Small intestine (tissue), 7 donors: Measurements from ENCODE around the gene ITPRIP. TPM values are rescaled to one million over a fixed set of nuclear protein-coding genes. Genes with fewer than 3 reads are reported as not detected.

Experiments used
- DNase-seq, 2 donors: peaks; one replicate each; pipeline versions ENCODE4 v3.0.0 to v3.0.0-alpha.2; 2013
- FAIRE-seq: peaks from 2 replicates; lab custom pipeline; 2012; peaks lifted over from hg19 to GRCh38; lab: Jason Lieb, UNC
- H3K27ac ChIP-seq, 3 donors: one replicate each; pipeline ENCODE4 v1.5.1; 2013; ENCODE audit warnings: low read length in 2 of 3, mild to moderate bottlenecking in 2 of 3, control low read depth in 1 of 3, inconsistent platforms in 1 of 3, low read depth in 1 of 3, moderate library complexity in 1 of 3
- H3K27me3 ChIP-seq, 3 donors: one replicate each; pipeline ENCODE4 v1.6.1; 2013; ENCODE audit warnings: low read length in 3 of 3, inconsistent platforms in 1 of 3; ENCODE audit not compliant: control insufficient read depth in 3 of 3, insufficient read depth in 3 of 3
- H3K36me3 ChIP-seq, 3 donors: one replicate each; pipeline ENCODE4 v1.6.1; 2013; ENCODE audit warnings: low read length in 3 of 3, inconsistent platforms in 1 of 3, low read depth in 1 of 3, mild to moderate bottlenecking in 1 of 3, moderate library complexity in 1 of 3; ENCODE audit not compliant: control insufficient read depth in 3 of 3, insufficient read depth in 2 of 3
- H3K4me1 ChIP-seq, 3 donors: one replicate each; pipeline ENCODE4 v1.6.1; 2013; ENCODE audit warnings: low read length in 2 of 3, inconsistent platforms in 1 of 3, low read depth in 1 of 3, mild to moderate bottlenecking in 1 of 3, moderate library complexity in 1 of 3; ENCODE audit not compliant: control insufficient read depth in 3 of 3, insufficient read depth in 2 of 3
- H3K4me3 ChIP-seq, 3 donors: one replicate each; pipeline ENCODE4 v1.5.1; 2013; ENCODE audit warnings: low read length in 3 of 3, control low read depth in 1 of 3, inconsistent platforms in 1 of 3, low read depth in 1 of 3, mild to moderate bottlenecking in 1 of 3, moderate library complexity in 1 of 3
- H3K9me3 ChIP-seq, 2 donors: one replicate each; pipeline ENCODE4 v1.6.1; 2013; ENCODE audit warnings: low read depth in 1 of 2, low read length in 1 of 2; ENCODE audit not compliant: control insufficient read depth in 2 of 2, insufficient read depth in 1 of 2
- WGBS, 3 donors: extraction: QIAGEN DNeasy Blood & Tissue Kit; methylation state at CpG; one replicate each; pipeline ENCODE4 v1.1.7; 2013; 5-methylcytosine and 5-hydroxymethylcytosine counted together
- polyA plus RNA-seq, 4 donors: library from polyadenylated mRNA; stranded (reverse) in 3 of 4; unstranded in 1 of 4; fragments of 200-250 nt in 3 of 4; fragments of 120-200 nt in 1 of 4; gene quantifications; one replicate each; pipeline versions ENCODE4 v1.2.1 to v1.2.3, GENCODE V29; 2013
- donor health status: healthy with polysubstance abuse.
- donor health status: control.
- donor health status: control.
- donor health status: Bipolar disorder and iron deficiency.
- donor health status: healthy.

ITPRIP gene
- polyA plus RNA-seq, 4 donors, result 0.67 to 10.0 (median 2.4) TPM

GRCh38 chr10:104296687-104297436 lies 41.4 kb downstream of the ITPRIP start:
- WGBS, 3 donors, result 88 to 96% (median 95%) methylated on average over 10 of the region's 10 CpGs
- no peaks in the 10 kb centered on the region for H3K27me3 ChIP-seq
- peaks cover 0 to 7% (median 0%) of the 10 kb centered on the region in 3 donors for H3K4me1 ChIP-seq
- peaks cover 0 to 26% (median 0%) of the 10 kb centered on the region in 3 donors for H3K36me3 ChIP-seq
- no peak overlapping the region for H3K4me3 ChIP-seq
- H3K27ac ChIP-seq, result no peak overlapping the region
- no peaks in the 10 kb centered on the region for H3K9me3 ChIP-seq
- no peak for FAIRE-seq
- DNase-seq, result no peak

- H3K27ac ChIP-seq, result no peak overlapping the region
- peaks cover 0 to 7% (median 0%) of the 10 kb centered on the region in 3 donors for H3K36me3 ChIP-seq
- H3K4me1 ChIP-seq, result no peaks in the 10 kb centered on the region
- DNase-seq, result no peak
- no peak overlapping the region for H3K4me3 ChIP-seq
- 87 to 89% (median 89%) methylated on average over 5 of the region's 5 CpGs for WGBS, 3 donors
- FAIRE-seq, result no peak
- no peaks in the 10 kb centered on the region for H3K9me3 ChIP-seq
- no peaks in the 10 kb centered on the region for H3K27me3 ChIP-seq
These were observed 44.4 kb downstream of the ITPRIP start for GRCh38 chr10:104293781-104294321.

DNA sequence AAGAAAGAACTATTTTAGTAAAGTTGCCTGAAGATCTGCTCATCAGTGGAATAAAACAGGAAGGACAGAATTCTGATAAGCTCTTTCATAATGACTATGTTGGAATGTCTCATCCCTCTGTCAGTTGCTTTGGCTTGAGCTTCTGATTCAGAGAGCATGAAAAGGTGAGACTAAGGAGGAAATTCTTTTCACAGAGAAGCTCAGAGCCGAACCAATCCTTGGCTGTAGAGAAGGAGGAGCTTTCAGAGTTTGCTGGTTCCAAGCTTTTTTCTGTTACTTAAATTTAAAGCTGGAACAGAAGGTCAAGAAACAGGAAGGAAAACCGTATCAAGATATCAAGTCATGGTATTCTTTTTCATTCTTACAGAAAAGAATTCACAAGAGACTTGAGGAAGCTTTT lies 45.3 kb downstream of the ITPRIP start:
- FAIRE-seq (no peak), DNase-seq (no peak)
- H3K4me1 ChIP-seq, result no peaks in the 10 kb centered on the region
- no peak overlapping the region for H3K4me3 ChIP-seq
- no peak overlapping the region for H3K27ac ChIP-seq
- 64 to 72% (median 65%) methylated on average over 2 of the region's 2 CpGs for WGBS, 3 donors
- no peaks in the 10 kb centered on the region for H3K9me3 ChIP-seq
- H3K27me3 ChIP-seq, result no peaks in the 10 kb centered on the region
- peaks cover 0 to 6% (median 0%) of the 10 kb centered on the region in 3 donors for H3K36me3 ChIP-seq

DNA sequence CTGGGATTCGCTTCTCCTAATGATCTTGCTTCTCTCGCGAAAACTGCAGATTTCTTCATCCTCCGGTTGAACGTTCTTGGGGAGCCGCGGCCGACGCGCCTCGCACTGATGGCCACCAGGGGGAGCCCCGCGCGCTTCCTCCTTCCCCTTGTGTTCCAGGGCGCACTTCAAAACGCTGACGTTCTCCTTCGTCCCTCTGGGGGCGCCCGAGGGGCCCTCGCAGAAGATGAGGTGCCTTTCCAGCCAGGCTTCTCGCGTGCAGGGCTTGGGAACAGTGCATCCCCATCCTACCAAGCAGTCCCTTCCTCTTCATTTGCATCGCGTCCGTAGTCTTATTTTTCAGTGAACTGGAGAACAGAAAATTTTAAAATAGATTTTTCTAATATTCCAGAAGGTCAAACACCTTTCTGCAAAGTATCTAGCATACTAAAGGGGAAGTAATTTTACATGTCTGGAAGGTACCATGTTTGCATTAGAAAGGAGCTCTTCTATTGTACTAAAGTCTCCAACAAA lies 46.8 kb downstream of the ITPRIP start:
- H3K27me3 ChIP-seq, result no peaks in the 10 kb centered on the region
- FAIRE-seq (no peak), DNase-seq (peak; percentile 88 to 93)
- H3K27ac ChIP-seq, result no peak overlapping the region
- H3K4me3 ChIP-seq, result no peak overlapping the region
- H3K4me1 ChIP-seq, result no peaks in the 10 kb centered on the region
- H3K9me3 ChIP-seq, result no peaks in the 10 kb centered on the region
- peaks cover 0 to 9% (median 0%) of the 10 kb centered on the region in 3 donors for H3K36me3 ChIP-seq
- 2 to 7% (median 4%) methylated on average over 26 of the region's 26 CpGs for WGBS, 3 donors

GRCh38 chr10:104288355-104288754 lies 49.9 kb downstream of the ITPRIP start:
- DNase-seq (no peak), FAIRE-seq (no peak)
- H3K4me3 ChIP-seq, result no peak overlapping the region
- no peaks in the 10 kb centered on the region for H3K9me3 ChIP-seq
- no peak overlapping the region for H3K27ac ChIP-seq
- H3K27me3 ChIP-seq, result no peaks in the 10 kb centered on the region
- peaks cover 0 to 16% (median 0%) of the 10 kb centered on the region in 3 donors for H3K36me3 ChIP-seq
- WGBS, 3 donors, result 56 to 71% (median 60%) methylated on average over 1 of the region's 1 CpG
- no peaks in the 10 kb centered on the region for H3K4me1 ChIP-seq

- Histone ChIP-seq H3K27ac (no peak overlapping the region), H3K9me3 (no peaks in the 10 kb centered on the region), H3K4me1 (no peaks in the 10 kb centered on the region), H3K27me3 (no peaks in the 10 kb centered on the region), H3K36me3 (peaks cover 0 to 12% (median 0%) of the 10 kb centered on the region in 3 donors), H3K4me3 (no peak overlapping the region)
- WGBS, 3 donors, result 76 to 78% (median 77%) methylated on average over 2 of the region's 2 CpGs
- FAIRE-seq (no peak), DNase-seq (no peak)
These were observed 51.3 kb downstream of the ITPRIP start for GRCh38 chr10:104286939-104287338.

- Histone ChIP-seq H3K4me1 (no peaks in the 10 kb centered on the region), H3K27me3 (no peaks in the 10 kb centered on the region), H3K9me3 (no peaks in the 10 kb centered on the region), H3K27ac (no peak overlapping the region), H3K4me3 (no peak overlapping the region), H3K36me3 (peaks cover 0 to 14% (median 0%) of the 10 kb centered on the region in 3 donors)
- WGBS, 3 donors, result 81 to 93% (median 86%) methylated on average over 7 of the region's 7 CpGs
- no peak for DNase-seq
- FAIRE-seq, result no peak
These were observed 53.4 kb downstream of the ITPRIP start for GRCh38 chr10:104284846-104285245.

DNA sequence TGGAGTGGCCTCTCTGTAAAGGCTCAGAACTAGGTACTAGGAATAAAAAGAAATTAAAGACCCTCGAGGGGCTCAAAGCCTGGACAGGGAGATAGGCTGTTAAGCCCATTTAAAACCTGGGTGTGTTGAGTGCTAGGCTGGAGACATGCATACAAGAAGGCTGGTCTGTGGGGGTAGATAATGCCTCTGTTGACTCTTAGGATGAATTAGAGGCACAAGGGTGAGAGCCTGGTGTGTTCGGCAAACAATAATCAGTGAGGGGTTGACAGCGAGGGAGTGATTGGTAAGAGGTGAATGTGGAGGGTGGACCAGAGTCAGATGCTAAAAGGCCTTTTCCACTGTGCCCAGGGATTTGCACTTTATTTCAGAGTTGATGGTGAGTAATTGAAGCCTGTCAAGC lies 56.6 kb downstream of the ITPRIP start:
- 83 to 90% (median 90%) methylated on average over 3 of the region's 3 CpGs for WGBS, 3 donors
- FAIRE-seq (no peak), DNase-seq (no peak)

More for the DNA sequence above, 56.6 kb downstream of the ITPRIP start:
- H3K36me3 ChIP-seq, result peaks cover 0 to 24% (median 0%) of the 10 kb centered on the region in 3 donors
- no peak overlapping the region for H3K27ac ChIP-seq
- H3K27me3 ChIP-seq, result no peaks in the 10 kb centered on the region
- no peaks in the 10 kb centered on the region for H3K9me3 ChIP-seq
- no peaks in the 10 kb centered on the region for H3K4me1 ChIP-seq
- no peak overlapping the region for H3K4me3 ChIP-seq
